GM20431 (cell line): ENCODE data around the gene TIMP1.

ENCODE experiments used
- in situ Hi-C: fragments of 300-500 bp; cut with MseI, MboI; formaldehyde crosslinking; loops from one replicate; pipeline ENCODE4 v1.15.0; 2020; ENCODE audit warnings: low sequenced_read_pairs; ENCODE audit not compliant: unreplicated experiment

The TIMP1 gene

GRCh38 chrX:47629419-47630200 lies 47.4 kb downstream of the TIMP1 start, which contains the start of gene CFP:
CFP (minus strand) TSS chrX:47629930; CDS start chrX:47629844, 86 bp downstream.
- in situ Hi-C loops: no loop called here

- in situ Hi-C loops: no loop called here
Observed at GRCh38 chrX:47631676-47632075, 49.4 kb downstream of the TIMP1 start.

- in situ Hi-C loops: no loop called here
Observed at GRCh38 chrX:47632666-47633065, 50.4 kb downstream of the TIMP1 start.

- in situ Hi-C loops: no loop called here
Observed at GRCh38 chrX:47633689-47634590, 51.7 kb downstream of the TIMP1 start.

- in situ Hi-C loops: no loop called here
Observed at GRCh38 chrX:47634871-47635575, 52.8 kb downstream of the TIMP1 start.
